ENCODE results near the gene ACSL4. TPM values are rescaled to one million over a fixed set of nuclear protein-coding genes. Genes with fewer than 3 reads are reported as not detected.

The ACSL4 gene
- total RNA-seq, 3 donors from 2014 or later (not counting 1 experiment from before 2014, with no cell fraction given) = 19.8 to 28.4 (median 21.7) TPM

DNA sequence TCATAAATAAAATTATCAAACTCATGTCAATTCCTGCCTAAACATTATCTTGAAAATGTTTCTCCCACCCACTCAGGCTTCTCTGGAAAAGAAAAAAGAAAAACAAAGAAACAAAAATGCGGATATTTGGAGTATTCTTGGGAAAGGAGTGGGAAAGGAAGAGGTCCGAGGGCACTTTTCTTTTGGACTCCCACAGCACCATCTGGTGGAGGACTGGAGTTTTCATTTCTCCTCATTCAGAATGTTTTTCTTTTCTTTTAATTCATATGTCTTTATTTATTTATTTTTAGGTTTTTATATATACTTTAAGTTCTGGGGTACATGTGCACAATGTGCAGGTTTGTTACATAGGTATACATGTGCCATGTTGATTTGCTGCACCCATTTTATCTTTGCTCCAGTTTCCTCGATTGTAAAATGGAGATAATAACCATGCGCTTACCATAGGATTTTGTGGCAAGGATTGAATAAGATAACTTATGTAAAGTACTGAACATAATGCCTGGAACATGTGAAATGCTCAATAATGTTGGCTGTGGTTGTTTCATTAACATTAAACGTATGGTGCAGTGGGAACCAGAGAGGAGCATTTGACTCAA is 100.1 kb downstream of the ACSL4 start:
- no peak overlapping the region for H3K27ac Mint-ChIP-seq
- ATAC-seq (no peak), DNase-seq (peak in 1 of 2 donors; percentile 4)
- TF ChIP-seq, protein P1, sequence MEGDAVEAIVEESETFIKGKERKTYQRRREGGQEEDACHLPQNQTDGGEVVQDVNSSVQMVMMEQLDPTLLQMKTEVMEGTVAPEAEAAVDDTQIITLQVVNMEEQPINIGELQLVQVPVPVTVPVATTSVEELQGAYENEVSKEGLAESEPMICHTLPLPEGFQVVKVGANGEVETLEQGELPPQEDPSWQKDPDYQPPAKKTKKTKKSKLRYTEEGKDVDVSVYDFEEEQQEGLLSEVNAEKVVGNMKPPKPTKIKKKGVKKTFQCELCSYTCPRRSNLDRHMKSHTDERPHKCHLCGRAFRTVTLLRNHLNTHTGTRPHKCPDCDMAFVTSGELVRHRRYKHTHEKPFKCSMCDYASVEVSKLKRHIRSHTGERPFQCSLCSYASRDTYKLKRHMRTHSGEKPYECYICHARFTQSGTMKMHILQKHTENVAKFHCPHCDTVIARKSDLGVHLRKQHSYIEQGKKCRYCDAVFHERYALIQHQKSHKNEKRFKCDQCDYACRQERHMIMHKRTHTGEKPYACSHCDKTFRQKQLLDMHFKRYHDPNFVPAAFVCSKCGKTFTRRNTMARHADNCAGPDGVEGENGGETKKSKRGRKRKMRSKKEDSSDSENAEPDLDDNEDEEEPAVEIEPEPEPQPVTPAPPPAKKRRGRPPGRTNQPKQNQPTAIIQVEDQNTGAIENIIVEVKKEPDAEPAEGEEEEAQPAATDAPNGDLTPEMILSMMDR (IDR thresholded peaks at IDR 0.05) = peak; percentile 51
- Histone ChIP-seq H3K4me1 (ENCODE audit: control insufficient read depth, insufficient read depth, low read length) (no peaks in the 10 kb centered on the region), H3K27me3 (ENCODE audit: control insufficient read depth, insufficient read depth, low read length) (no peaks in the 10 kb centered on the region), H3K27ac (ENCODE audit: low read length) (no peak overlapping the region), H3K4me3 (ENCODE audit: low read length) (no peak overlapping the region), H3K36me3 (ENCODE audit: control insufficient read depth, insufficient read depth, low read length) (no peaks in the 10 kb centered on the region), H3K9me3 (ENCODE audit: control insufficient read depth, insufficient read depth, low read length) (no peaks in the 10 kb centered on the region)
- H3K36me3 Mint-ChIP-seq = no peaks in the 10 kb centered on the region
- H3K27me3 Mint-ChIP-seq (ENCODE audit: low read depth in 2 of 2) = no peaks in the 10 kb centered on the region
- H3K9me3 Mint-ChIP-seq = no peaks in the 10 kb centered on the region
- WGBS (ENCODE audit: insufficient coverage) = 86% methylated on average over 2 of the region's 5 CpGs
- H3K4me1 Mint-ChIP-seq = no peaks in the 10 kb centered on the region
- H3K4me3 Mint-ChIP-seq = no peak overlapping the region
- intact Hi-C loops (cut with micrococcal nuclease) = no loop called here

DNA sequence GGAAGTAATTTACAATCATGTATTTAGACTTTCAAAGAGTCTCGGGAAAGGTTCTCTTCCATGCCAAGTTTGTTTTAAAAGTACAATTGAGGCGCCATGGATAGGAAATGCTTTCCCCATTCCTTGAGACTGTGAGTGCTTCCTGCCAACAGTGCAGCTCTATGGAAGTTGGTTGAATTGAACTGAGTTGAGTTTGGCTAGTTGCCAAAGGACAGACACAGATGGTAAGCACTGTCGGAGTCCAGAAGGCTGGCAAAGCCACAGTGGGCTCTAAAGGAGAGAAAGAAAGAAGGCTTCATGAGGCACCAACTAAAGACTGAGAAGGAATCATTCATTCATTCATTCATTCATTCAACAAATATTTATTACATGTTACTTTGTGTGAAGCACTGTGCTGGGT is 103.7 kb downstream of the ACSL4 start:
- H3K36me3 Mint-ChIP-seq = no peaks in the 10 kb centered on the region
- H3K4me1 Mint-ChIP-seq = peaks cover 0 to 7% of the 10 kb centered on the region in 2 donors
- no peaks in the 10 kb centered on the region for H3K36me3 ChIP-seq (ENCODE audit: control insufficient read depth, insufficient read depth, low read length)
- ATAC-seq (no peak), DNase-seq (no peak)
- no peaks in the 10 kb centered on the region for H3K9me3 ChIP-seq (ENCODE audit: control insufficient read depth, insufficient read depth, low read length)
- H3K27ac Mint-ChIP-seq = no peak overlapping the region
- intact Hi-C loops (cut with micrococcal nuclease) = no loop called here
- 72% methylated on average over 3 of the region's 3 CpGs for WGBS (ENCODE audit: insufficient coverage)
- no peaks in the 10 kb centered on the region for H3K4me1 ChIP-seq (ENCODE audit: control insufficient read depth, insufficient read depth, low read length)
- no peaks in the 10 kb centered on the region for H3K9me3 Mint-ChIP-seq
- TF ChIP-seq, protein P1 (IDR thresholded peaks at IDR 0.05) = no peak
- H3K27me3 Mint-ChIP-seq (ENCODE audit: low read depth in 2 of 2) = no peaks in the 10 kb centered on the region
- H3K4me3 ChIP-seq (ENCODE audit: low read length) = no peak overlapping the region
- H3K27me3 ChIP-seq (ENCODE audit: control insufficient read depth, insufficient read depth, low read length) = no peaks in the 10 kb centered on the region
- no peak overlapping the region for H3K27ac ChIP-seq (ENCODE audit: low read length)
- no peak overlapping the region for H3K4me3 Mint-ChIP-seq

DNA sequence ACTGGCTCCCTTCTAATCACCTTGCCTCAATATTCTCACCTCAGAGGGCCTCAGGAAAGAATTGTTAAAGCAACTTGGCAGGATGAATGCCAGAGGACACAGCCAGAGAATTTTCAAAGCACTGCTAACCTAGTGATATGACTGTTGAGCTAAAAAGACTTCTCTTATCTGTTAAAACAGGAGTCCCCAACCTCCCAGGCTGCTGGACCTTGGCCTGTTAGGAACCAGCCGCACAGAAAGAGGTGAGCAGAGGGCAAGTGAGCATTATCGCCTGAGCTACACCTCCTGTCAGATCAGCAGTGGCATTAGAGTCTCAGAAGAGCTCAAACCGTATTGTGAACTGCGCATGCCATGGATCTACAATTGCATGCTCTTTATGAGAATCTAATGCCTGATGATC is 106.4 kb downstream of the ACSL4 start:
- Histone ChIP-seq H3K4me1 (ENCODE audit: control insufficient read depth, insufficient read depth, low read length) (no peaks in the 10 kb centered on the region), H3K9me3 (ENCODE audit: control insufficient read depth, insufficient read depth, low read length) (no peaks in the 10 kb centered on the region), H3K27ac (ENCODE audit: low read length) (no peak overlapping the region), H3K36me3 (ENCODE audit: control insufficient read depth, insufficient read depth, low read length) (no peaks in the 10 kb centered on the region), H3K27me3 (ENCODE audit: control insufficient read depth, insufficient read depth, low read length) (no peaks in the 10 kb centered on the region), H3K4me3 (ENCODE audit: low read length) (no peak overlapping the region)
- TF ChIP-seq, protein P1 (IDR thresholded peaks at IDR 0.05) = no peak
- Mint-ChIP-seq H3K9me3 (no peaks in the 10 kb centered on the region), H3K27ac (no peak overlapping the region), H3K4me1 (peaks cover 0 to 16% of the 10 kb centered on the region in 2 donors), H3K4me3 (no peak overlapping the region), H3K27me3 (ENCODE audit: low read depth in 2 of 2) (no peaks in the 10 kb centered on the region), H3K36me3 (no peaks in the 10 kb centered on the region)
- intact Hi-C loops (cut with micrococcal nuclease) = no loop called here
- no peak for ATAC-seq
- DNase-seq = no peak
- WGBS (ENCODE audit: insufficient coverage) = 98% methylated on average over 4 of the region's 4 CpGs

Measured in natural killer cell (primary cell).